H1 (cell line): ENCODE data around the gene TMC3. TPM values are rescaled to one million over a fixed set of nuclear protein-coding genes. Genes with fewer than 3 reads are reported as not detected.

Experiments
- CTCF ChIA-PET: fragments of 300-600 bp; sonication (Branson Sonifier 250); formaldehyde crosslinking; loops from one replicate; lab custom pipeline; 2021; ENCODE audit not compliant: partially characterized antibody; lab: Charles Lee
- POLR2A ChIA-PET: fragments of 300-600 bp; sonication (Branson Sonifier 250); formaldehyde crosslinking; loops from one replicate; lab custom pipeline; 2021; ENCODE audit warnings: inconsistent platforms; ENCODE audit not compliant: partially characterized antibody; lab: Charles Lee
- DNase-seq, 2 experiments: peaks; one replicate each; pipeline versions ENCODE4 v3.0.0 to v3.0.0-alpha.2; 2010 to 2022; ENCODE audit warnings: low spot score in 2 of 2, low read depth in 1 of 2, mixed read lengths in 1 of 2
- FAIRE-seq: peaks from 2 replicates; lab custom pipeline; 2011; peaks lifted over from hg19 to GRCh38; lab: Jason Lieb, UNC
- H2AFZ ChIP-seq: 2 replicates; pipeline ENCODE4 v1.8.1; 2012; ENCODE audit warnings: low read length, inconsistent platforms
- H2AK5ac ChIP-seq: 2 replicates; pipeline ENCODE4 v1.6.1; 2013; ENCODE audit warnings: low read depth, low read length
- H2BK120ac ChIP-seq: replicated peaks from 2 replicates; pipeline ENCODE3; 2013; ENCODE audit warnings: low read depth, low read length, inconsistent platforms
- H2BK12ac ChIP-seq: 2 replicates; pipeline ENCODE4 v1.6.1; 2013; ENCODE audit warnings: low read depth, low read length
- H2BK15ac ChIP-seq: 2 replicates; pipeline ENCODE4 v1.6.1; 2013; ENCODE audit warnings: low read length
- H2BK20ac ChIP-seq: 2 replicates; pipeline ENCODE4 v1.6.1; 2013; ENCODE audit warnings: low read length
- H2BK5ac ChIP-seq: 2 replicates; pipeline ENCODE4 v1.6.1; 2013; ENCODE audit warnings: low read depth, low read length
- H3K14ac ChIP-seq: 2 replicates; pipeline ENCODE4 v1.6.1; 2013; ENCODE audit warnings: inconsistent platforms; ENCODE audit not compliant: insufficient read length
- H3K18ac ChIP-seq: 2 replicates; pipeline ENCODE4 v1.6.1; 2013; ENCODE audit warnings: low read length; ENCODE audit errors: extremely low read depth
- H3K23ac ChIP-seq: 2 replicates; pipeline ENCODE4 v1.6.1; 2013; ENCODE audit warnings: inconsistent platforms; ENCODE audit not compliant: insufficient read length
- H3K23me2 ChIP-seq: 2 replicates; pipeline ENCODE4 v1.6.1; 2013; ENCODE audit warnings: low read depth, low read length
- H3K27ac ChIP-seq: 2 replicates; pipeline ENCODE4 v1.6.1; 2011; ENCODE audit warnings: low read depth, low read length, inconsistent platforms
- H3K27me3 ChIP-seq, 4 experiments: replicated peaks in 1 of 4; 1 replicate in 1 of 4; 2 replicates in 3 of 4; pipeline versions ENCODE4 v1.6.1 to v1.8.1; 2011 to 2013; ENCODE audit warnings: low read length in 3 of 4, mild to moderate bottlenecking in 3 of 4, inconsistent platforms in 2 of 4, mixed read lengths in 2 of 4, moderate library complexity in 1 of 4; ENCODE audit not compliant: control insufficient read depth in 3 of 4, insufficient read depth in 3 of 4; ENCODE audit errors: extremely low read depth in 1 of 4
- H3K36me3 ChIP-seq, 4 experiments: 2 replicates each; pipeline versions ENCODE4 v1.6.1 to v1.8.1; 2011 to 2013; ENCODE audit warnings: mild to moderate bottlenecking in 4 of 4, low read length in 3 of 4, moderate library complexity in 2 of 4, control low read depth in 1 of 4, inconsistent platforms in 1 of 4; ENCODE audit not compliant: insufficient read depth in 4 of 4, control insufficient read depth in 2 of 4
- H3K4ac ChIP-seq: replicated peaks from 2 replicates; pipeline ENCODE3; 2013; ENCODE audit warnings: low read length, low read depth, mixed read lengths, inconsistent platforms; ENCODE audit not compliant: insufficient read length
- H3K4me1 ChIP-seq, 4 experiments: replicated peaks in 1 of 4; 1 replicate in 1 of 4; 2 replicates in 3 of 4; pipeline versions ENCODE4 v1.6.1 to v1.8.1; 2011 to 2013; ENCODE audit warnings: low read length in 3 of 4, inconsistent platforms in 2 of 4, mixed read lengths in 1 of 4; ENCODE audit not compliant: insufficient read depth in 4 of 4, control insufficient read depth in 3 of 4
- H3K4me2 ChIP-seq, 2 experiments: 2 replicates each; pipeline versions ENCODE4 v1.6.1 to v1.8.1; 2011 to 2013; ENCODE audit warnings: low read depth in 2 of 2, low read length in 2 of 2, control low read depth in 1 of 2, inconsistent platforms in 1 of 2, mild to moderate bottlenecking in 1 of 2; ENCODE audit not compliant: insufficient read depth in 1 of 2
- H3K4me3 ChIP-seq, 4 experiments: fragments of 200-600, 300-600 bp in 1 of 4; sonication (generic), shearing (Covaris generic), sonication (Bioruptor Twin) in 1 of 4; 2 replicates each; pipeline versions ENCODE4 v1.5.1 to v1.8.1; 2011 to 2016; ENCODE audit warnings: low read length in 4 of 4, low read depth in 3 of 4, control low read depth in 2 of 4, inconsistent platforms in 2 of 4, mild to moderate bottlenecking in 2 of 4, mixed read lengths in 1 of 4, moderate library complexity in 1 of 4; ENCODE audit not compliant: insufficient read depth in 2 of 4; ENCODE audit errors: extremely low read depth in 1 of 4
- H3K56ac ChIP-seq: replicated peaks from 2 replicates; pipeline ENCODE3; 2013; ENCODE audit warnings: low read depth, mild to moderate bottlenecking, mixed read lengths, low read length, inconsistent platforms; ENCODE audit not compliant: insufficient read length
- H3K79me1 ChIP-seq: 2 replicates; pipeline ENCODE4 v1.6.1; 2013; ENCODE audit warnings: low read depth, low read length, control low read depth
- H3K79me2 ChIP-seq, 2 experiments: 2 replicates each; pipeline versions ENCODE4 v1.6.1 to v1.8.1; 2012 to 2013; ENCODE audit warnings: low read length in 2 of 2, mild to moderate bottlenecking in 2 of 2, inconsistent platforms in 1 of 2; ENCODE audit not compliant: insufficient read depth in 2 of 2, control insufficient read depth in 1 of 2
- H3K9ac ChIP-seq, 4 experiments: replicated peaks in 1 of 4; 1 replicate in 1 of 4; 2 replicates in 3 of 4; pipeline versions ENCODE4 v1.6.1 to v1.8.1; 2011 to 2013; ENCODE audit warnings: low read depth in 3 of 4, low read length in 3 of 4, control low read depth in 2 of 4, mild to moderate bottlenecking in 2 of 4, moderate library complexity in 2 of 4, inconsistent platforms in 1 of 4; ENCODE audit errors: extremely low read depth in 1 of 4
- H3K9me3 ChIP-seq, 2 experiments: 2 replicates each; pipeline versions ENCODE4 v1.6.1 to v1.8.1; 2012 to 2013; ENCODE audit warnings: mild to moderate bottlenecking in 2 of 2, moderate library complexity in 2 of 2, control low read depth in 1 of 2, inconsistent platforms in 1 of 2, low read depth in 1 of 2, low read length in 1 of 2, mixed read lengths in 1 of 2; ENCODE audit not compliant: insufficient read depth in 2 of 2
- H4K20me1 ChIP-seq, 2 experiments: replicated peaks in 1 of 2; 2 replicates each; pipeline versions ENCODE3 to v1.8.1; 2011 to 2013; ENCODE audit warnings: inconsistent platforms in 2 of 2, low read length in 2 of 2, mild to moderate bottlenecking in 1 of 2; ENCODE audit not compliant: insufficient read depth in 2 of 2, control insufficient read depth in 1 of 2
- H4K5ac ChIP-seq: 2 replicates; pipeline ENCODE4 v1.6.1; 2013; ENCODE audit warnings: low read length, low read depth, mixed read lengths, inconsistent platforms; ENCODE audit not compliant: insufficient read length
- H4K8ac ChIP-seq: 2 replicates; pipeline ENCODE4 v1.8.0; 2013; ENCODE audit warnings: mild to moderate bottlenecking, moderate library complexity, low read length, inconsistent platforms; ENCODE audit not compliant: insufficient read depth; ENCODE audit errors: extremely low read depth
- H4K91ac ChIP-seq: replicated peaks from 2 replicates; pipeline ENCODE3; 2013; ENCODE audit warnings: low read length, mixed read lengths, inconsistent platforms; ENCODE audit not compliant: insufficient read length
- CBX8 ChIP-seq: fragments of 300-800, 300-1000 bp; sonication (generic); IDR thresholded peaks from 2 replicates; pipeline ENCODE4 v1.7.1; 2016; ENCODE audit warnings: low read depth, low read length, borderline replicate concordance
- CEBPB ChIP-seq: IDR thresholded peaks from 2 replicates; pipeline ENCODE4 v1.6.1; 2012; ENCODE audit warnings: low read depth, low read length
- CREB1 ChIP-seq: IDR thresholded peaks from 2 replicates; pipeline ENCODE4 v1.6.1; 2012; ENCODE audit warnings: inconsistent platforms
- CTBP2 ChIP-seq: IDR thresholded peaks from 2 replicates; pipeline ENCODE4 v1.7.0; 2011; ENCODE audit warnings: borderline replicate concordance, mild to moderate bottlenecking, moderate library complexity, mixed read lengths, low read length; ENCODE audit not compliant: insufficient read depth, insufficient read length
- EZH2 ChIP-seq: fragments of 200-600 bp; sonication (generic); IDR thresholded peaks from 2 replicates; pipeline ENCODE4 v1.7.1; 2012; ENCODE audit warnings: low read depth, mild to moderate bottlenecking, moderate library complexity, low read length, inconsistent platforms; ENCODE audit not compliant: severe bottlenecking
- KDM1A ChIP-seq: fragments of 200-600, 300-600 bp; sonication (generic); IDR thresholded peaks from 2 replicates; pipeline ENCODE4 v1.7.1; 2016; ENCODE audit warnings: mild to moderate bottlenecking, low read length, borderline replicate concordance
- KDM4A ChIP-seq: IDR thresholded peaks from one replicate; pipeline ENCODE4 v1.7.1; 2012; ENCODE audit warnings: low read depth, mild to moderate bottlenecking, moderate library complexity, low read length, inconsistent platforms; ENCODE audit not compliant: severe bottlenecking
- KDM5A ChIP-seq: fragments of 200-600 bp; IDR thresholded peaks from 2 replicates; pipeline ENCODE4 v1.7.1; 2012; ENCODE audit warnings: mild to moderate bottlenecking, low read length, inconsistent platforms, mixed read lengths
- NRF1 ChIP-seq: IDR thresholded peaks from 2 replicates; pipeline ENCODE4 v1.6.1; 2011; ENCODE audit warnings: mild to moderate bottlenecking, low read depth, low read length, improper control_type of control experiment
- PHF8 ChIP-seq: fragments of 200-600 bp; sonication (generic); conservative IDR thresholded peaks from 2 replicates; pipeline ENCODE4 v1.7.1; 2012; ENCODE audit warnings: low read depth, mild to moderate bottlenecking, inconsistent platforms, low read length, moderate library complexity
- RFX5 ChIP-seq: IDR thresholded peaks from 2 replicates; pipeline ENCODE4 v1.6.1; 2011; ENCODE audit warnings: low read depth, low read length, improper control_type of control experiment, borderline replicate concordance
- TBP ChIP-seq: IDR thresholded peaks from 2 replicates; pipeline ENCODE4 v1.6.1; 2011; ENCODE audit warnings: low read depth, low read length, improper control_type of control experiment
- YY1 ChIP-seq: IDR thresholded peaks from 2 replicates; pipeline ENCODE4 v1.6.1; 2011; ENCODE audit warnings: low read depth, mild to moderate bottlenecking, low read length
- ZNF274 ChIP-seq: IDR thresholded peaks from 2 replicates; pipeline ENCODE4 v1.7.0; 2012; ENCODE audit warnings: low read length, borderline replicate concordance; ENCODE audit errors: extremely low read depth
- WGBS, 2 experiments: shearing (Covaris generic) in 1 of 2; methylation state at CpG; one replicate each; pipeline versions ENCODE4 v1.1.6 to v1.1.7; 2013 to 2015; ENCODE audit warnings: low lambda C conversion rate in 2 of 2, mixed read lengths in 2 of 2, inconsistent platforms in 1 of 2, low coverage in 1 of 2, missing lambda C conversion rate in 1 of 2; ENCODE audit not compliant: insufficient replicate concordance in 2 of 2, insufficient coverage in 1 of 2, insufficient read length in 1 of 2; ENCODE audit errors: extremely low coverage in 1 of 2, missing lambda C conversion rate in 1 of 2; 5-methylcytosine and 5-hydroxymethylcytosine counted together
- polyA plus RNA-seq, 7 experiments: library from polyadenylated mRNA; depleted of rRNA in 3 of 7; stranded (reverse) in 5 of 7; unstranded in 2 of 7; fragments of >200 nt in 5 of 7; fragments of 200-250 nt in 2 of 7; gene quantifications; 1 replicate in 5 of 7; 2 replicates in 1 of 7; 4 replicates in 1 of 7; pipeline versions ENCODE4 v1.2.1 to v1.2.3, GENCODE V29; 2011 to 2013; ENCODE audit warnings: missing spikeins in 2 of 7, mixed read lengths in 2 of 7
- total RNA-seq: library from RNA; stranded (reverse); fragmentation: NEBNext Ultra II Directional; extraction: Animal tissue kit (Norgen Biotek cat#: 25700); gene quantifications from 2 replicates; pipeline ENCODE4 v1.2.1, GENCODE V29; 2021
- TF ChIP-seq, protein P1 (sequence below): IDR thresholded peaks from 2 replicates; pipeline ENCODE4 v1.6.1; 2011; ENCODE audit warnings: low read length, improper control_type of control experiment

The TMC3 gene
- total and polyA plus RNA-seq, 2 of the 8 experiments (the other 6 are each of a cell fraction or from before 2014, with no cell fraction given), result not detected

- DNase-seq (no peak), FAIRE-seq (no peak)
- no peak overlapping the region for H3K14ac ChIP-seq
- H3K56ac ChIP-seq, result no peak overlapping the region
- H3K4me1 ChIP-seq, result no peaks in the 10 kb centered on the region
- WGBS, 2 experiments, result 94% methylated on average over 18 of the region's 18 CpGs; no CpG with 5 or more reads in 1 of the 2 experiments
- no peaks in the 10 kb centered on the region for H3K79me1 ChIP-seq
- no peak overlapping the region for H2BK5ac ChIP-seq
- no peak overlapping the region for H2BK15ac ChIP-seq
- no peak overlapping the region for H2AFZ ChIP-seq
- H3K4me2 ChIP-seq, result no peak overlapping the region
- no peak overlapping the region for H2BK120ac ChIP-seq
- H4K91ac ChIP-seq, result no peak overlapping the region
- no peak overlapping the region for H3K4ac ChIP-seq
- ChIA-PET POLR2A (no interaction called here), CTCF (interaction anchor here (0.6 to 2.1 kb wide), 8 partner anchors 12 to 242 kb away, joined by 3 to 7 read pairs (median 3); no protein-coding TSS in a partner anchor)
- no peak overlapping the region for H2BK12ac ChIP-seq
- H3K9ac ChIP-seq, result no peak overlapping the region
- H4K8ac ChIP-seq, result no peak overlapping the region
- no peaks in the 10 kb centered on the region for H3K79me2 ChIP-seq
- H3K4me3 ChIP-seq, result no peak overlapping the region
- H3K36me3 ChIP-seq, result no peaks in the 10 kb centered on the region
- H3K23ac ChIP-seq, result no peak overlapping the region
- H4K5ac ChIP-seq, result no peak overlapping the region
- H3K27me3 ChIP-seq, result no peaks in the 10 kb centered on the region
- peaks cover 0 to 7% of the 10 kb centered on the region in 2 experiments; a peak in 1 of 4 replicates for H3K9me3 ChIP-seq
- no peak overlapping the region for H2AK5ac ChIP-seq
- no peaks in the 10 kb centered on the region for H4K20me1 ChIP-seq
- H2BK20ac ChIP-seq, result no peak overlapping the region
- no peaks in the 10 kb centered on the region for H3K23me2 ChIP-seq
- no peak overlapping the region for H3K18ac ChIP-seq
- no peak overlapping the region for H3K27ac ChIP-seq
- TF ChIP-seq KDM1A (no peak), CEBPB (no peak), CTBP2 (no peak), CREB1 (no peak), YY1 (no peak), ZNF274 (no peak), NRF1 (no peak), KDM4A (no peak), KDM5A (no peak), RFX5 (no peak), CBX8 (no peak), TBP (no peak), PHF8 (no peak), EZH2 (no peak)
- TF ChIP-seq, protein P1, sequence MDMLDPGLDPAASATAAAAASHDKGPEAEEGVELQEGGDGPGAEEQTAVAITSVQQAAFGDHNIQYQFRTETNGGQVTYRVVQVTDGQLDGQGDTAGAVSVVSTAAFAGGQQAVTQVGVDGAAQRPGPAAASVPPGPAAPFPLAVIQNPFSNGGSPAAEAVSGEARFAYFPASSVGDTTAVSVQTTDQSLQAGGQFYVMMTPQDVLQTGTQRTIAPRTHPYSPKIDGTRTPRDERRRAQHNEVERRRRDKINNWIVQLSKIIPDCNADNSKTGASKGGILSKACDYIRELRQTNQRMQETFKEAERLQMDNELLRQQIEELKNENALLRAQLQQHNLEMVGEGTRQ, result no peak
These were observed 91.5 kb downstream of the TMC3 start for GRCh38 chr15:81282606-81282895.
